Measurements from ENCODE around the gene CAMSAP1.

DNA sequence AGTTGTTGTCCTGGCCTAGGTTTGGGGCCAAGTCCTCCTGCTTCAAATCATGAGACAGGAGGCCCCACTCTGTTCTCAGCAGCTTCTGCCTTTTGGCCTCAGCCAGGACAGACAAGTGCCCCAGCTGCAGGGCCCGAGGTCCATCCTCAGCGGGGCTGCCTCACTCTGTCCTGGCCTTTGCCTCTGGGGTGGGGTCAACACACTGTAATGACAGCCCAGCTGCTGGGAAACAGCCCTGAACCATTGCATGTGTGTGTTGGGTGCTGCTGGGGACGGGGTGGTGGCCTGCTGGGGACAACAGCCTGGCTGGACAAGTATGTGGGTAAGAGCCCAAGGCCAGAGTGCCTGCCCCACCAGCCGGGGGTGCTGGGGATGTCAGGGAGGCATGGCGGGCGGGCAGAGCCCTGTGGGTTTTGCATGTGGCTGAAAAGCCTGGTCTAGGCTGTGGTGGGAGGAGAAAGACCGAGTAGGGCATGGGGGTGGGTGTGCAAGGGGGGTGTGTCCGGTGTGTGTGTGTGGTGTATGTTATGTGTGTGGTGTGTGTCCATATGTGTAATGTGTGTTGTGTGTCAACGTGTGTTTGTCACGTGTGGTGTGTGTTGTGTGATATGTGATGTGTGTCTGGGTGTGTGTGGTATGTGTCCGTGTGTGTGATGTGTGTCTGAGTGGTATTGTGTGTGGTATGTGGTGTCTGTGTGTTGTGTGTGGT, 133.7 kb downstream of the CAMSAP1 start:
- TF ChIP-seq, protein P1, sequence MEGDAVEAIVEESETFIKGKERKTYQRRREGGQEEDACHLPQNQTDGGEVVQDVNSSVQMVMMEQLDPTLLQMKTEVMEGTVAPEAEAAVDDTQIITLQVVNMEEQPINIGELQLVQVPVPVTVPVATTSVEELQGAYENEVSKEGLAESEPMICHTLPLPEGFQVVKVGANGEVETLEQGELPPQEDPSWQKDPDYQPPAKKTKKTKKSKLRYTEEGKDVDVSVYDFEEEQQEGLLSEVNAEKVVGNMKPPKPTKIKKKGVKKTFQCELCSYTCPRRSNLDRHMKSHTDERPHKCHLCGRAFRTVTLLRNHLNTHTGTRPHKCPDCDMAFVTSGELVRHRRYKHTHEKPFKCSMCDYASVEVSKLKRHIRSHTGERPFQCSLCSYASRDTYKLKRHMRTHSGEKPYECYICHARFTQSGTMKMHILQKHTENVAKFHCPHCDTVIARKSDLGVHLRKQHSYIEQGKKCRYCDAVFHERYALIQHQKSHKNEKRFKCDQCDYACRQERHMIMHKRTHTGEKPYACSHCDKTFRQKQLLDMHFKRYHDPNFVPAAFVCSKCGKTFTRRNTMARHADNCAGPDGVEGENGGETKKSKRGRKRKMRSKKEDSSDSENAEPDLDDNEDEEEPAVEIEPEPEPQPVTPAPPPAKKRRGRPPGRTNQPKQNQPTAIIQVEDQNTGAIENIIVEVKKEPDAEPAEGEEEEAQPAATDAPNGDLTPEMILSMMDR (IDR thresholded peaks at IDR 0.05), result no peak
- no peak for TF ChIP-seq POLR2A (IDR thresholded peaks at IDR 0.05)

Measured in esophagus squamous epithelium (tissue), 4 donors.